Glomerular visceral epithelial cell (primary cell): ENCODE data around the gene SCGB1D1.
"Not testable (repeated sequence)": the region's sequence is repeated elsewhere in the genome, so short reads cannot be mapped to it uniquely, and the experiment has no call there.

ENCODE experiments used
- DNase-seq: peaks from one replicate; pipeline ENCODE4 v3.0.0-alpha.2; 2016; ENCODE audit errors: extremely low spot score

SCGB1D1 gene

DNA sequence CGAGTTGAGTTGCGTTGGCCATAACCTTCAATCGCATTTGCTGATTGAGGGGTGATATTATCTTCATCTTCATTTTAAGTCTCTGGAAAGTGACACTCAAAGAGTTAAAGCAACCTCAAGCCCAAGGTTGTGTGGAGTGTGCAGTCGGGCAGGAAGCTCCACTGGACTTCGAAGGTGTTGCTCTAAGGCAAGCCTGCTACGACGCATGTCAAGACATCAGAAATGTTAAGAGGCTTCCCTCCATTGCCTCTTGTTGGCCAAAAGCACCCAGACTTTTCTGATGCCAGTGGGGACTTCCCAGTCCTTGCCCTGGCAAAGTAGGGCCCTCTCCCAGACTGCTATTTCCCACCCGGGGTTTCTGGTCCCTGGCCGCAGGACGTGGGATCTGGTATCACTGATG, 23.6 kb upstream of the SCGB1D1 start:
- DNase-seq = no peak

DNA sequence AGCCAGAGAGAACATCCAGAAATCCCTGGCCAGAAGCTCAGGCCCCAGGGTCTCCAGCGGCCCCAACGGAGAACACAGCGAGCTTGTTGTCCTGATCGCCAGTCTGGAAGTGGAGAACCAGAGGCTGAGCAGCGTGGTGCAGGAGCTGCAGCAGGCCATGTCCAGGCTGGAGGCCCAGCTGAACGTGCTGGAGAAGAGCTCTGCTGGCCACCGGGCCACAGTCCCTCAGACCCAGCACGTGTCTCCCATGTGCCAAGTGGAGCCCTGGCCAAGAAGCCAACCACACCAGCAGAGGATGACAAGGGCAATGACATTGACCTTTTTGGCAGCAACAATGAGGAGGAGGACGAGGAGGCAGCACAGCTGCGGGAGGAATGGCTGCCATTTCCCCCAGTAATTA, 20.6 kb upstream of the SCGB1D1 start:
- DNase-seq = no peak

DNA sequence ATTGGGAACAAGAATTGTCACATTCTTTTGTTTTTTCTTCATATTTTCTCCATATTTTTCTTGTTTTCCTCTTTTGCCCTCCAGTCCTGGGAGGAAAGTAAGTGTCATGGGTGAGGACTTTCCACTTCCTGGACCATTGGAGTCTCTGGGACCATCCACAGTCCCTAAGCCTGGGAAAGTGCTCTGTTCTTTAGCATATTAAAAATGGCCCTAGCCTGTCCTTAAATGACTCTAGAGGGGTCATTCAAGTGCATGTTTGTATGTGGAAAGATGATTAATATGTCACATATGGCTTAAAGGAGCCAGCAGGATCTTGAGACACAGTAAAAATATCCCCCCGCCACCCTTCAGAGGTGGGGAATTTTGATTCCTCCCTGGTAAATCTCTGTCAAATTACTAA, 20.1 kb upstream of the SCGB1D1 start:
- no peak for DNase-seq

DNA sequence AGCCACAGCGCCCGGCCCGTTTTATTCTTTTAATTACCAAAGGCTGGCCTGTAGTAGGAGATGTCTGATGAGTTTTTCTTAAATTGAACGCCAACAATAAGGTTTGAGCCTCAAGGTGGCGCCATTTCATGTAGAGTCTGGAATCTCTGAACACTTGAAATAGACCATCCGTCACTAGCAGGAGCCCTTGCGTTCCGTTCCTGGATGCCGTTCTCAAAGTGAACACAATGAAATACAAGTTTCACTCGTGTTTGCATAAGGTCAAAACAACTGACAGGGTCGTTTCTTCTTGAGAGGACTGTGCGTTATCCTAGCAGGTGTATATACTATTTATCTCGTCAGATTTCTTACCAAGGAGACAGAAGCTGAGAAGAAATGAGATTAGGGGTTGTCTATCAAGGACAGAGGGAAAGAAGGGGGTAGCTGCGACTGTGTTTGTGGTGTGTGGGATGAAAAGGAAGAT, 18.7 kb upstream of the SCGB1D1 start:
- DNase-seq = peak; percentile 65

DNA sequence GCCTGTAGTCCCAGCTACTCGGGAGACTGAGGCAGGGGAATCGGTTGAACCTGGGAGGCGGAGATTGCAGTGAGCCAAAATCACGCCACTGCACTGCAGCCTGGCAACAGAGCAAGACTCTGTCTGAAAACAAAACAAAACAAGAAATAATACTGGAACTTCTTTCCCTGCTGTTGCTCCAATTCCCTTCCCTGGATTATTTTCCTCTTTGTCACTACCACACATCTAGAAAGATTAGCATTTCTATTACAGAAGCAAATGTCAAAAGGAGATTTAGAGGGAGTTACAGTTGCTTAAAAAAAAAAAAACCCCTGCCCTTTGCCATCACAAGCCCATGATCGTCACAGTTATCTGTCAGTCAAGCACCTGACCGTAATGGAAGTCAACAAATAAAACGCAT, 17.7 kb upstream of the SCGB1D1 start:
- no peak for DNase-seq

DNA sequence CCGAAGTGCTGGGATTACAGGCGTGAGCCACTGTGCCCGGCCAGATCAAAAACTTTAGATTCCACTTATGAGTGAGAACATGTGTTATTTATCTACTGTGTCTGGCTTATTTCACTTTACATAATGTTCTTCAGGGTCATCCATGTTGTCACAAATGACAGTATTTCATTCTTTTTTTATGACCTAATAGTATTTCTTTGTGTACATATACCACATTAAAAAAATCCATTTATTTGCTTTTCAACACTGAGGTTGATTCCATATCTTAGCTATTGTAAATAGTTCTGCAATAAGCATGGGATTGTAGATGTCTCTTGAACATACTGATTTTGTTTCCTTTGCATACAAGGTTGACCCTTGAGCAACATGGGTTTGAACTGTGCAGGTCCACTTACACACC, 13.2 kb upstream of the SCGB1D1 start:
- DNase-seq = no peak

DNA sequence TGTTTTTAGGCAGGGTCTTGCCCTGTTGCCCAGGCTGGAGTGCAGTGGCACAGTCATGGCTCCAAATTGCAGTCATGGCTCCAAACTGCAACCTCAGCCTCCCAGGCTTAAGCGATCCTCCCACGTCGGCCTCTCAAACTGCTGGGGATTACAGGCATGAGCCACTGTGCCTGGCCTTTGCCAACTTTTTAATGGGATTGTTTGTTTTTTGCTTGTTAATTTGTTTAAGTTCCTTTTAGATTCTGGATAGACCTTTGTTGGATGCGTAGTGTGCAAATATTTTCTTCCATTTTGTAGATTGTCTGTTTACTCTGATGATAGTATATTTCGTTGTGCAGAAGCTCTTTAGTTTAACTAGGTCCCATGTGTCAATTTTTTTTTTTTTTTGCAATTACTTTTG, 10.0 kb upstream of the SCGB1D1 start:
- DNase-seq = no peak

DNA sequence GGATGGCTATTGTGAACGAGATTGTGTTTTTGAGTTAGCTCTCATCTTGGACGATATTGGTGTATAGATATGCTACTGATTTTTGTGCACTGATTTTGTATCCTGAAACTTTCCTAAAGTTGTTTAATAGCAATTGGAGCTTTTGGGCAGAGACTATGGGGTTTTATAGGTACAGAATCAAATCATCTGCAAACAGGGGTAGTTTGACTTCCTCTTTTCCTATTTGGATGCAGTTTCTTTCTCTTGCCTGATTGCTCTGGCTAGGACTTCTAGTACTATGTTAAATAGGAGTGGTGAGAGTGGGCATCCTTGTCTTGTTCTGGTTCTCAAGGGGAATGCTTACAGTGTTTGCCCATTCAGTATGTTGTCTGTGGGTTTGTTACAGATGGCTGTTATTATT, 8.9 kb upstream of the SCGB1D1 start:
- DNase-seq = no peak

DNA sequence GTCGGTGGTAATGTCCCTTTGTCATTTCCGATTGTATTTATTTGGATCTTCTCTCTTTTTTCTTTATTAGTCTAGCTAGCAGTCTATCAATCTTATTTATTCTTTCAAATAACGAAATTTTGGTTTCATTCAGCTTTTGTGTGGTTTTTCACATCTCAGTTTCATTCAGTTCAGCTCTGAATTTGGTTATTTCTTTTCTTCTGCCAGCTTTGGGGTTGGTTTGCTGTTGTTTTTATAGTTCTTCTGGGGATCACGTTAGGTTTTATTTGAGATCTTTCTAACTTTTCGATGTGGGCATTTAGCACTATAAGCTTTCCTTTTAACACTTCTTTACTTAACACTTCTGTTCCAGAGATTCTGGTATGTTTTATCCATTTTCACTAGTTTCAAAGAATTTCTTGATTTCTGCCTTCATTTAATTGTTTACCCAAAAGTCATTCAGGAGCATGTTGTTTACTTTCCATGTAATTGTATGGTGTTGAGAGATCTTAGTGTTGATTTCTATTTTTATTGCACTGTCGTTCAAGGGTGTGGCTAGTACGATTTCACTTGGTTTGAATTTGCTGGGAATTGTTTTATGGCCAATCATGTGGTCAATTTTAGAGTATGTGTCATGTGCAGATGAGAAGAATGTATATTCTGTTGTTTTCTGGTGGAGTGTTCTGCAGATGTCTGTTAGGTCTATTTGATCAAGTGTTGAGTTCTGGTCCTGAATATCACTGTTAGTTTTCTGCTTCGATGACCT, 7.7 kb upstream of the SCGB1D1 start:
- DNase-seq = no peak

DNA sequence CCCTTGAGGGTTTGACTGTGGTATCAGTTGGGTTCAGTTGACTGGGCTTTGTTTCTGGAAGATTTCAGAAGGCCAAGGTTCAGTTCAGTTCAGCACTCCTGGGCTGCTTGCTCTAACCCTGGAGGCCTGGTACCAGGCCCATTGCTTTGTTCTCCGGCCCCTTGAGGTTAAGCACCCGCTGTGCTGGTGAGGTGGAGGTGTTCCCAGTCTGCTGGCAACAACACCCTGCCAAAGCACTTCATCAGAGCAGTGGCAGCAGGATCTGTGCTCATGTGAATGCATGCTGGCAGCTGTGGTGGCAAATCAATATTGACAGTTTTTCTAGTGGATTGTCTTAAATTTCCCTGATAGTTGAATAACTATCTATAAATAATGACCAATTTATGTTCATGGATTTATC, 3.8 kb upstream of the SCGB1D1 start:
- no peak for DNase-seq

DNA sequence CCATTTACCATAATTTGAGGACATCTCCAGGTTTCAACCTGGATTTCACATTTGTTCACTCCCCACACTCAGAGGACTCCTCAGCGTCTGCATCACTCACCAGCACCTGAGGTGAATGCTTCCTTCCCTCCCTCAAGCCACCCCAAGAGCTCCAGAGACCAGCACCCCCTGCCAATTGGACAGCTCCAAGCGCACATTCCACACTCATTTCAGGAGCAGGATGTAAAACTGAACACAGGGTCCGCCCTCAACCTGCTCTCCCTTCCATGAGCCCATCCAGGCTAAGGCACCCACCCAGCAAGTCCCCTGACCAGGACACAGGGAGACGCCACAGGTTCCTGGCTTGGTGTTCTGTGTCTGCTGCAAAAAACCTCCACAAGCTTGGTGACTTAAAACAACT, 3.9 kb downstream of the SCGB1D1 start:
- no peak for DNase-seq

DNA sequence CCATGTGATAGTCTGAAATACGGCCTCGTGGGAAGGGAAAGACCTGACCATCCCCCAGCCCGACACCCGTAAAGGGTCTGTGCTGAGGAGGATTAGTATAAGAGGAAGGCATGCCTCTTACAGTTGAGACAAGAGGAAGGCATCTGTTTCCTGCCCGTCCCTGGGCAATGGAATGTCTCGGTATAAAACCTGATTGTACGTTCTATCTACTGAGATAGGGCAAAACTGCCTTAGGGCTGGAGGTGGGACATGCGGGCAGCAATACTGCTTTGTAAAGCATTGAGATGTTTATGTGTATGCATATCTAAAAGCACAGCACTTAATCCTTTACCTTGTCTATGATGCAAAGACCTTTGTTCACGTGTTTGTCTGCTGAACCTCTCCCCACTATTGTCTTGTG, 5.0 kb downstream of the SCGB1D1 start:
- DNase-seq = not testable (repeated sequence)

DNA sequence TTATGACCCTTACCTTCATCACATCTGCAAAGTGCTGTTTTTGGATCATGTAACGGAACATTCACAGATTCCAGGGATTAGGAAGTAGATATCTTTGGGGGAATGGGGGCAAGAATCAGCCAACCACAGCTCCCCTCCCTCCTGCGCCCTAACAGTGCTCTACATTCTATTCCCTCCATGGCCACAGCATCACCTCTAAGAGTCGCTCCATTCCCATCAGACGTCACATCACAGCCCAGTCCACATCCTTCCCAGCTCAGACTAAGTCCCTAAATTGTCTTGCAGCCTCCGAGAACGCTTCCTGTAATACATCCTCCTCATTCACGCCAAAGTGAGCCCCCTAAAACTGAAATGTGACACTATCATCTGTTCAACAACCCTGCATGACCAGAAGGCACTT, 5.9 kb downstream of the SCGB1D1 start:
- no peak for DNase-seq

DNA sequence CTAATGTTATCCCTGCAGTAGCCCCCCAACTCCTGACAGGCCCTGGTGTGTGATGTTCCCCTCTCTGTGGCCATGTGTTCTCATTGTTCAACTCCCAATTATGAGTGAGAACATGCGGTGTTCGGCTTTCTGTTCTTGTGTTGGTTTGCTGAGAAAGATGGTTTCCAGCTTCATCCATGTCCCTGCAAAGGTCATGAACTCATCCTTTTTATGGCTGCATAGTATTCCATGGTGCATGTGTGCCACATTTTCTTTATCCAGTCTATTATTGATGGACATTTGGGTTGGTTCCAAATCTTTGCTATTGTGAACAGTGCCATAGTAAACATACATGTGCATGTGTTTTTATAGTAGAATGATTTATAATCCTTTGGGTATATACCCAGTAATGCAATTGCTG, 7.4 kb downstream of the SCGB1D1 start:
- DNase-seq = not testable (repeated sequence)

DNA sequence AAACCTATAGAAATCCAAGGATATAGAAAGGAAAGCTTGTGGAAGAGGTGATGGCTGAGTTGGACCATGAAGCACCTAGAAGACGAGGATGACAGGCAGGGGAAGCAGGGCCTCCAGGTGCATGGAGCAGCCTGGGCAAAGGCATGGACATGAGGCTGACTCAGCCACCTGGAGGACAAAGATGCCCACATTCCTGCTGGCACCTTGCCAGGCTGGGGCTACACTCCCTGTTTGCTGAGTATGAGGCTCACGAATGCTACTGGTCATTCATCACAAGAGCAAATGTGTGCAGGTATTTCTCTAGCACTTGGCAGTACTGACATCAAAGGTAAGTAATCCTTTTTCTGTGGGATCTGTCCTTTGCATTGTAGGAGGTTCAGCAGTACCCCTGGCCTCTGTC, 11.4 kb downstream of the SCGB1D1 start:
- no peak for DNase-seq

DNA sequence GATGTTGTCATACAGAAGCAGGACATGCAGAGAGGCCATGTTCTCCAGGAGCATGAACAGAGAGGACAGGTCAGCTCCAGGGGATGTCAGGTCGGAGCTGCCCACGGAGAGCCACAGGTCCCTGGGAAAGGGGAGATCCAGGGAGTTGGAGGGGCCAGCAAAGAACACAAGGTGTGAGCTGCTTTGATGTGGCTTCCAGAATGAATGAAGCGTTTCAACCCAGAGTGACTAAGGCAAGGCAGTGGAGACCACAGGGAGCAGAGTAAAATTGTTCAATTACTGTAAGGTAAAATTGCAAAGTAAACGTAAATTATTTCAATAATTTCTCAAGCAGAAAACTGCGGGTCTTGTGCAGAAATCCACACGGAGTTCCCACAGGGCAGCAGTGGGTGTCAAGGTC, 12.9 kb downstream of the SCGB1D1 start:
- peak; percentile 8 for DNase-seq

DNA sequence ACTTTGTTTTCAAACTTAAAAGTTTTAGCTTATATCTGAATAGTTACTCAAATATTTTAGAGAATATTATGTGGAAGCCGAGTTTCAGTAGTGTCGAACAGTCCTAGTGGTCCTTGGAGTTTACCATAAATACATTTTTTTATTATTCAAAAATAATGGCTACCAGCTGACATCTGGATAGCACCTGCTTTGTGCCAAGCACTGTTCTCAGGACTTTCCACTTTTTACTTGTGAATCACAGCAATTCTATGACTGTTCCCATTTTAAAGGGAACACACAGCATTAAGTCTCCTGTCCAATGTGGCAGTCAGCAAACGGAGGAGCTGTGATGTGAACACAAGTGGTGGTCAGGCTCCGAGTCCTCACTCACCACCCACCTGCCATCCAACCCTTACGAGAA, 14.4 kb downstream of the SCGB1D1 start:
- no peak for DNase-seq

DNA sequence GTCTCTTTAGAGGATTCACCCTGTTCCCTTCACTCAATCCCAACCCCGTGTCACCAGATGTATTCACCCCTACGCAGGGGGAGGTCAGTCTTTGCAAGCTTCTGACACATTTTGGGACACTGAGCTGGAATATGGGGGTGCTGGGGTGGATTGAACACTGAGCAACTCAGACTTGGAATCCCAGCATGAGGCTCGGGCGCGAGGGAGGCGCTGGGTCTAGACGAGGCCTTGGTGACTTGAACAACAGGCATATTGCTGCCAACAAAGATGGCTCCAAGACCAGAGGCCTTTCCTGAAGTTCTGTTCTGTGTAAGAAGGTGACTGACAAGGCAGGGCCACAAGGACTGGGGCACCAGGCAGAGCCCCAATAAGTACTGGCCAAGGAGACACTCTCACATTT, 15.4 kb downstream of the SCGB1D1 start:
- DNase-seq = no peak

DNA sequence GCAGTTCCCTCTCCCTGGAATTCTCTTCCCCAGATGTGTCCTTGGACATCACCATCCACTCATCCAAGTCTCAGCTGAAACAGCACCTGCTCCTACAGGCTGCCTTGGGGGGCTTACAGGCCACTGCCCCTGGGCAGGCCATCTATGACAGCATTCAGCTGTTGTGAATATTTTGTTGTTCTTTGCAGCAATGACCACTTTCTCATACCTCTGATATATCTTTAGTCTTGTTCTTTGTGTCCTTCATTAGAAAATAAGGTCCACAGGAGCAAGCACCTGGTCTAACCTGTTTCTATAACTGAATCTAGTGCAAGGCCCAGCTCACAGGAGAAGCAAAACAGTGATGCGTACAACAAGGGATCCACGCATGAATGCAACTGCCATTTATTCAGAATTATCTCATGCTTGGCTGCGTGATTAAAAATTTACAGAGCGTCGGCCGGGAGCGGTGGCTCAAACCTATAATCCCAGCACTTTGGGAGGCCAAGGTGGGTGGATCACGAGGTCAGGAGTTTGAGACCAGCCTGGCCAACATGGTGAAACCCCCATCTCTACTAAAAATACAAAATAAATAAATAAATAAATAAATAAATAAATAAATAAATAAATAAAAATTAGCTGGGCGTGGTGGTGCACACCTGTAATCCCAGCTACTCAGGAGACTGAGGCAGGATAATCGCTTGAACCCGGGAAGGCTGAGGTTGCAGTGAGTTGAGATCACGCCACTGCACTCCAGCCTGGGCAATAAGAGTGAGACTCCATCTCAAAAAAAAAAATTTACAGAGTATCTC, 16.5 kb downstream of the SCGB1D1 start:
- DNase-seq = peak; percentile 62

DNA sequence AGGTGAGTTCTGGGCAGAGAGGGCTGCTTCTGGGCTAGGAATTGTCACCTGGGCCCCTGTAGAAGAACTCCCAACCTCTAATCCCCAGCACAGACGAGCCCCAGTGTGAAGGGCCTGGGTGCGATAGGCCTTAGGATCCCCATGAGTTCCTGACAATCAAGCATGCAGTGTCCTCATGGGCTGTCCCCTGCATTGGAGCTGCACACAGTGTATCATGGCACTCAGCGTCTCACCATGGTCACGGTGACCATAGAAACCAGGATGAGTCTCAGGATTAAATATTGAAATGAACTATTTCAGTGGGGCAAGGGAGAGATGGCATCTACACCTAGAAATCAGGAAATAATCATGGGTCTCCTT, 18.7 kb downstream of the SCGB1D1 start:
- no peak for DNase-seq

DNA sequence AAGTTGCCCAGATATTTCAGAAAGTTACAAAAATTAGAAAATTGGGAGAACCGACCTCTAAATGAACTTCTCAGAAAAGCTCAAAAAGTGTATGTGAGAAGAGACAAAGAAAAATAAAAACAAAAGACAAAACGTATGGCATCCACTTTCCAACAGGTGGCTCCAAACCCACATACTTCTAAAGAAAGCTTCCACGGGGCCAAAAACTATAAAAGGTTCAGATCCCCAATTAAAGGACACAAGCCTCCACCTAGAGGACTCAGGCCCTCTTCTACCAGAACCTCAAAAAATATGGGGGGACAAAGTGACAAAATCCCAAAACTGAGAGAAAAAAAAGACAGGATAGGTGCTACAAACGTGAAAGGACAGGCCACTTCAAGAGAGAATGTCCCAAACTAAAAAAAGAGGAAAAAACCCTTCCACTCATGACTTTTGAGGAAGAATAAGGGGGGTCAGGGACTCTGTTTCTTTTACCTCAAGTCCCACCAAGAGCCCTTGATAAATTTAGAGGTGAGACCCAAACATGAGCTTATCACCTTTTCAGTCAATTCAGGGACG, 27.3 kb downstream of the SCGB1D1 start:
- no peak for DNase-seq

DNA sequence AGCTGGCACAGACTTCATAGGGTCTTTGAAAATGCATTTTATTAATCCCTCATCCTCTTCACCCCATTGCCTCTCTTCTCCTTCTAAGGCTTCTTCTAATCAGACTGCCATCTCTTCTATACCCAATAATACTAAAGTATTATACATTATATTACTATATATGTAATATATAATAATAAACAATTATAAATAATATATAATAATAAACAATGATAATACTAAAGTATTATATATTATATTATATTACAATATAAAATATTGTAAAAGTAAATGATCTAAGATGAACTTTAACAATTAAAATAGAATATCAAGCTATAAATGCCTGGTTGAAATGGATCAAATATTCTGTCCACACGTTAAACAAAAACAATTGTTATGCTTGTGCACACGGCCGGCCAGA, 31.5 kb downstream of the SCGB1D1 start:
- no peak for DNase-seq

DNA sequence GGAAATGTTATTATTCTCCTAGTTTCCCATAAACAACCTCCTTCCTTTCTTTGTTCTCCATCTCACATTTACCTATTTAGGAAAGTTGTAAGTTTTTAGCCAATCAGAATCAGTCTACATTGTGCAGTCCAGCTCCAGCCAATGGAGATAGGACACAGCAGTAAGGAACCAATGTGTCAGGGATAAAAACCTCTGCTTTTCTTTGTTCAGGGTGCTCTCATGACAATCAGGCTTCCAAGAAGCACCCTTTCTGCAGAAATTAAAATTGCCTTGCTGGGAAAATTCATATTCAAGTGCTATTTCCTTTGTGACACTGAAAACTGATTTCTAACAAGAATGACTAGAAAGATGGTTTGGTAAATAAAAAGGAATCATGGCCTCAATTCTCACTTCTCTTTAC, 33.1 kb downstream of the SCGB1D1 start:
- no peak for DNase-seq
